Stimulated activated CD4-positive, alpha-beta T cell treated with anti-CD3 and anti-CD28 coated beads, Interleukin-12 subunit alpha, Interleukin-12 subunit beta, amount 100 ng/mL, for 4 hours (primary cell): ENCODE data around the gene LSM2.
"Not testable (repeated sequence)": the region's sequence is repeated elsewhere in the genome, so short reads cannot be mapped to it uniquely, and the experiment has no call there.

Experiments used
- DNase-seq: peaks from one replicate; pipeline ENCODE4 v3.0.0-alpha.2; 2020

Gene LSM2

DNA sequence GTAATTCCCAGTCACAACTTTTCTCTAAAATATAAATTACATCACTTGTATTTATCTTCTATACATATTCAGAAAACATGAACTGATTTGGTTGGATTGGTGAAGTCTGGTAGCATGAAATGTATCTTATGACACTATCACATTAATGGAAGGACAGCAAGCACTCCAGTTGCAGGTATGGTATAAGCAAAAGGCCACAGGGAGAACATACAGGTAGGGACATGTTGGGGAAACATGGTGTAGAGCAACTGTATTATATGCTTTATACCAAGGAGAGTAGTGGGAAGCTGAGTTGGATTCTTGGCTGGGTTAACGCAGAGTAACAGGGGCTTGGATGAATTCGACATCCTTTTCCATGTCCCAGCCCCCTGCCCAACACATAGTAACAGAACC is 9.8 kb downstream of the LSM2 start:
- DNase-seq = no peak

GRCh38 chr6:31795616-31796298 is 11.0 kb downstream of the LSM2 start, which contains the start of gene VARS1:
Gene VARS1, minus strand, starts transcription at chr6:31795752. Its CDS starts 535 bp downstream, at chr6:31795217.
- DNase-seq = peak; percentile 79

DNA sequence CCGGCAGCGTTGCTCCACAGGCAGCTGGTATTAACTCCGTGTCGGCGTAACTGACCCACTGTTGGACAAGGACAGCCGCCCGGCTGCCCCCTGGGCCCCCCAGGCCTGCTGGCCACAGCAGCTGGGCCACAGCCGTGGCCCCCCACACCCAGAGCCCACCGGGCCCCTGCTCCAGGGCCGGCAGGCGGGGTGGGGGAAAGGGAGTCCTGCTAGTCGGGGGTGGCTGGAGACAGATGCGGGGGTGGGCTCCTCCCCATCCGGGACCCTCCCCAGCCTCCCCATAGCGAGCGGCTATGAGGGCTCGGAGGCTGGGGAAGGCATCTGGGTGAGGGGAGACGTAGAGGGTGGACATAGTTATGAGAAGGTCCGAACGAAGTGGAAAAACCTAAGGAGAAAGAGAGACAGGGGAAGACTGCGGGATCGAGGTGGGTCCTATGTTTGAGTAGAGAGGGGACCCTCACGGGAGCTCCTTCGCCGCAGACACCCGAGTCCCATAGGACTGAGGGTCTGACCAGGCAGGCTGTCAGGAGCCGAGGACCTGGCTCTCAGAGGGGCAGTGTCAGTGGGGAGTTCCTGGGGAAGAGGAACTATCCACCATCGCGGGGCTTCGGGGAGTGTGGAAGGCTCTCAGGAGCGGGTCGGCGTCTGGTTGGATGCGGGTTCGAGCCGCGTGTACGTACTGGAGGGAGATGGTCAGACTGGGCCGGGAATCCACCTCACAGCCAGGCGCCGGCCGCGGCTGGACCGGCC is 11.7 kb downstream of the LSM2 start:
- no peak for DNase-seq

GRCh38 chr6:31794294-31794865 is 12.4 kb downstream of the LSM2 start:
- no peak for DNase-seq

DNA sequence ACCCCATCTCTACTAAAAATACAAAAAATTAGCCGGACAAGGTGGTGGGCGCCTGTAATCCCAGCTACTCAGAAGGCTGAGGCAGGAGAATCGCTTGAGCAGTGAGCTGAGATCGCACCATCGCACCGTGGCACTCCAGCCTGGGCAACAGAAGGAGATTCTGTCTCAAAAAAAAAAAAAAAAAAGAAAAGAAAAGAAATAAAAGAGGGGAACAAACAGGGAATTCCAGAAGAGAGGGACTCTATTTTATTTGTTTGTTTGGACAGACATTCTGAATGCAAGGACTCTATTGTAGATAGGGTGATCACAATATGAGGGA is 12.9 kb downstream of the LSM2 start:
- DNase-seq = not testable (repeated sequence)

DNA sequence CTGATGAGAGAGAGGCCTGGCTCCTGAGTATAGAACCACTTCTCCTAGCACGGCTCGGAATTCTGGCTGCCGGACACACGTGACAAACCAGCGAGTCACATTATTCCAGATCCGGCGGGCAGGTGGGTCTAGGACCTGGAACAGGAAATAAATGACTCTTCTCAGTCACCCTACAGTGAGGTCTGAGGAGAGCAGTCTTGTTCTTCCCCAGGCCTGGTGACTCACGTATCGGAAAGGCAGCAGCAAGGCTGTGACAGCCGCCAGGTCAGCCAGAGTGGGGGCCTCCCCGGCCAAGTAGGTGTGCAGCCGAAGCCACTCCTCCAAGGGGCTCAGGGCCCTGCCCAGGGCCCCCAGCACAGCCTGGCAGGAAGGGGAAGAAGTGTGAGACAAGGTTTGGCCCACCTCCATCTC is 14.0 kb downstream of the LSM2 start:
- no peak for DNase-seq

DNA sequence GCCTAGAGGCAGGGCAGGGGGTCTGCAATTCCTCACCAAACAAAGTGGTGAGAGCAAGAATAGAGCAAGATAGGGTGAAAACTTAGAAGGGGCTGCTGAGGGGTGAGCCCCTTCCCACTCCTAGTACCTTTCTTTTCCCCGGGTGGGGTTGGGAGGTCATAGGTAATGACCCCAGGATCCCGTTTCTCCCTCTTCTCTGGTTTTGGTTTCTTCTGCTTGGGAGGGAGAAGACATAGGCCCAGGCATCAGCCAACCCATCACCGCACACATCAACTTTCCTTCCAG is 14.7 kb downstream of the LSM2 start:
- no peak for DNase-seq

DNA sequence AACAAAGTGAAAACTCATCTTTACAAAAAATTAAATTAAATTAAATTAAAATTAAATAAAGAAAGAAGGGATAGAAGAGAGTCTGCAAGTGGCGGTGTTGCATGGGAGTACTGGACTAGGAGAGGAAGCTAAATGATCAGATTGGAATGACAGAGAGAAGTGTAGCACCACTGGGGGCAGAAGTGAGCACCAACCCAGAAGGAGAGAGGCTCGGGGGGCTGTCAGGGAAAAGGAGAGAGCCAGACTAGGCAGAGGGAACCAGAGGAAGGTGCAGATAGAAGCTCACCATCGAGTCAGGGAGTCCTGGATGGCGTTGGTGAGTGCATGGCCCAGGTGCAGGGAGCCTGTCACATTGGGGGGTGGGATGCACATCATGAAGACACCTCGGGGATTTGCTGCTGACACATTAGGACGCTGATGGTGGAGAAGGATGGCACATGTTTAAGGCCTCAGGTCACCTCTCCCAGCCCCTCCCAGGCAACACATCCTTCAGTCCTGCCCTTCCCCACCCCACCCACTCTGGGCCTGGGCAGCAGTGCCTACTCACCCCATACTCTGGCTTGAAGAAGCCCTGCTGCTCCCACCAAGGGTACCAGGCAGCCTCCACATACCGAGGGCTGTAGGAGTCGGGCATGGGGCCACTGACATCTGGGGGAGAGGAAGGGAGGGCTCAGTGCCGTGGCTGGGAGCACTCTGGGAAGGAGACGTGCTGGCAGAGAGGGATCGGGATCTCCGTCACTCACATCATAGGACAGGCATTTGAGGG is 15.3 kb downstream of the LSM2 start:
- no peak for DNase-seq

GRCh38 chr6:31785475-31785874 is 21.3 kb downstream of the LSM2 start:
- no peak for DNase-seq

GRCh38 chr6:31784098-31784925 is 22.5 kb downstream of the LSM2 start:
- no peak for DNase-seq

- DNase-seq = no peak
Observed at GRCh38 chr6:31782126-31782855, 24.5 kb downstream of the LSM2 start.

DNA sequence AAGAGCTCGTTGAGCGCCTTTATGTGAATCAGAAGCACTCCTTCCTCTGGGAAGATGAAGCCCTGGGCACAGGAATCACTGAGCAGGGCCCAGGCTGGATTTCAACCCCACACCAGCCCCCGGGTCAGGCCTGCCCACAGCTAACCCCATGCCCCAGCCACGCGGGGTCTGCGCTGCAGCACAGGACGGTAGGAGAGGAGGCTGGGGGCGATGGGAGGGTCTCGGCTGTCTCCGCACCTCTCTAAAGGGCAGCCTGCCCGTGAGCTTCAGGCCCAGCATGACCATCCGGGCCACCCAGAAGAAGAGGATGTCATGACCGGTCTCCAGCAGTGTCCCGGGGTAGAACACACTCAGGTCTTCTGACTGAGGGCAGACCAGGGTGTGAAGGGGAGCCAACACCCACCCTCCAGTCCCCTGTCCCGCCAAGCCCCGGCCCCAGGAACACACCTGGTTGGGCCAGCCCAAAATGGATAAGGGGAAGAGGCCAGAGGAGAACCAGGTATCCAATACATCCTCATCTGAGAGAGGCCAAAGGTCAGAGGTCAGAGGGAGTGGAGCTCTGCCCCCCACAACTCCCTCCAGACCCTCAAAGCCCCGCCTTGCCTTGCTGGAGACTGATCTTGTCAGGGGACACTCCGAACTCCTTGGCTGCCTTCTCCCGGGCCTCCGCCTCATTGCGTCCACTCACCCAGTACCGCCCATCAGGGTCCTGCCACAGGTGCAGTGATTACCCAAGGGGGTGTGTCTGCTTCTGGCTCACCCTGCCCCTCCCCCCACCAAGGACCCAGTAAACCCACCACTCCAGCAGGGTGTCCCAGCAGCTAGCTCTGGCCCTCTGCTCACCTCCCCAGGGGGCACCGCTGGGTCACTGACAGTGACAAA is 25.3 kb downstream of the LSM2 start:
- DNase-seq = no peak

- DNase-seq = no peak
Observed at GRCh38 chr6:31780507-31781243, 26.1 kb downstream of the LSM2 start.

DNA sequence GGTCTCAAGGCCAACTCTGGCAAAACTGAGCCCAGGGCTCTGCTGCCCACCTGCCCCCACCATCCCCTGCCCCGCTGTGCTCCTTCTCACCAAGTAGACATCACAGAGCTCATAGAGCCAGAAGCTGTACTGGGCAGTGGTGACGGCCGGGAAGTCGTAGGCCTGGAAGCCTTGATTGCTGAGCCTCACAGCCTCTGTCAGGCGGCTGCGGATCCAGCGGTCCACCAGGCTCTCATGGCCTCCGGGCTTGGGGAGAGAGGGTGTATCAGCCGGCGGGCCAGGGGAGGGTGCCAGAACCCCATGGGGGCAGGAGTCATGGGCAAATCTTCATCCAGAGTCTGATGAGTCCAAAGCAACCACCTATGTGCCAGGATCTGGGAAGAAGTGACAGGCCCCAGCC is 26.9 kb downstream of the LSM2 start:
- no peak for DNase-seq

GRCh38 chr6:31778999-31779885 is 27.5 kb downstream of the LSM2 start:
- DNase-seq = no peak

DNA sequence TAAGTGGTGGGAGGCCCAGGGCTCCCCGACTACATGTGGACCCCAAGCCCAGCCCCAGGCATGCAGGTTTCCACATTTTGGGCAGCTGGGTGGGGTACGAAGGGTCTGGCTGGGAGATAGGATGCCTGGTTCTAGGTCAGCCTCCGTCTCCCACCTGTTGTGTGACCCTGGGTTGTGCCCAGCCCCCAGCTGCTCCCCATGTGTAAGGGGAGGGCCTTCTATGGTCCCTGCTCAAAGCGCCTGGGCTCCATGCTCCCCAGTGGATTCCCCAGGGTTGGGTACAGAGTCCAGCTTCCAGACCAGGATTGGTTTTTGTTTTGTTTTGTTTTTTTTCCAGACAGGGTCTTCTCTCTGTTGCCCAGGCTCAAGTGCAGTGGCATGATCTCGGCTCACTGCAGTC is 28.6 kb downstream of the LSM2 start:
- no peak for DNase-seq

DNA sequence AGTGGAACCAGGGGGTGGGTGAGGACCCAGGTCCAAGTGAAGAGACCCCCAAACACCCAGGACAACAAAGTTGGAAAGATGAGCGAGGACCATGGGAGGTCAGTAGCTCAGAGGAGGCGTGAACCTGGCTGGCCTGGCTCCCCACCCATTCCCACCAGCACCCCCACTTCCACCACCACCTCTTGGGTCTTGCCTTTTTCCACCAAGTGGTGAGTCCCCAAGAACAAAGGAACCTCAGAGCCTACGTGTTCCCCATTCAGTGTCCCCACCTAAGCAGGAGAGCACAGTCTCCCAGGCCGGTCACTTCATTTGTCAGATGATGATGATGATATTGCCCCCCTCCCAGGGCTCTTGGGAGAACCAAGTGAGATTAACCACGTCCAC is 29.1 kb downstream of the LSM2 start:
- no peak for DNase-seq

DNA sequence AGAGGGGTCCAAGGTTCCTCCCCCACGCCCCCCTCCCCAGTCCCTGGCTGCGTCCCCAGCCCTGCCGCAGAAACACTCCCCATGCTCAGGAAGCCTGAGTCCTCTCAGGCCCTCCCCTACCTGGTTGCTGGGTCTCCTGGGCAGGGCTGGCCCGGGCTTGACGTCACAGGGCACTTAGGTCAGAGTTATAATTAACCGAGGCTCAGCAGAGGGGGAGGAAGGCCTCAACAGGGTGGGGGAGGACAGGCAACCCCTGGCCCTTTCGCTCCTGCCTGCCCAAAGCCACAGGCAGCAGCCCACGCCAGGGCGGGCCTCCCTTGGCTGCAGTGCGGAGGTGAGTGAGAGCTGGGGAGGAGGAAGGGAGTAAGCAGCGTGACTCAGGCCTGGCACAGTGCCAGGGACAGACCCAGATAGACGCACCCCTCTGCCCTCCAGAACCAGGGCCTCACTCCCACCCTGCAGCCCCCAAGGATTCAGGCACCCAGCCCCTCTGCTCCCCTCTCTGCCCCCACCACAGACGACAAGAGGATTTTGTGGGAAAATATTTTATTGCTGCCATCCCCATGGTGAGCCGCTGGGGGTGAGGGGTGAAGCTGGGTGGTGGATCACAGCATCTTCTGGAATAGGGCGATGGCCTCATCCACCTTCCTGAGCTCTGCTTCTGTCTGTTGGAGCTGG is 29.6 kb downstream of the LSM2 start, which contains the start of gene VWA7:
Gene VWA7, minus strand, starts transcription at position 340 of the 678 bp plus-strand sequence. CDS start 549 bp downstream, outside the sequence.
- peak; percentile 78 for DNase-seq
